Embryonic facial prominence (tissue), 1 donor: ENCODE data around the gene PCDHGB3.
"Not testable (repeated sequence)": the region's sequence is repeated elsewhere in the genome, so short reads cannot be mapped to it uniquely, and the experiment has no call there.

Source experiments
- DNase-seq: peaks from one replicate; pipeline ENCODE4 v3.0.0-alpha.2; 2016; ENCODE audit errors: extremely low spot score

Gene PCDHGB3

GRCh38 chr5:141369994-141370848 lies at the start of gene PCDHGB3:
Gene PCDHGB3, plus strand, starts transcription at chr5:141370242. Its CDS starts 153 bp downstream, at chr5:141370395.
- no peak for DNase-seq

GRCh38 chr5:141322261-141322660 lies 47.8 kb upstream of the PCDHGB3 start:
- no peak for DNase-seq

GRCh38 chr5:141326088-141326854 lies 43.8 kb upstream of the PCDHGB3 start:
- no peak for DNase-seq

DNA sequence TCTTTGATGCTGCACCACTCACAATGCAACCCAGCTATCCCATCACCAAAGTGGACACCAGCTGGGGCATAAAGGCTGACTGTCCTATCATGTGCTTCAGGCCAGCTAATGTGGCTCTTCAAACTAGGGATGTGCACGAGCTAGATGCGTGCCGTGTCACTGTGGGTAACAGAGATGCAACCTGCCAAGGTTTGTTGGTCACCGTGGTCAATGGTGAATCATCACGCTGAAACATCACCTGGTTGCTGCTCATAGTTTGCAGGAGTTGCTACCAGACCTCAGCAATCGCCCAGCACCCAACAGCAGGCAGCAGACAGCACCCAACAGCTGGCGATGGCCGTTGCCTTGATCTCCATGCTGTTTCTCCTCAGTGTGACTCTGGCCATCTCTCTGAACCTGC lies 41.8 kb upstream of the PCDHGB3 start:
- DNase-seq = no peak

- DNase-seq = no peak
These were observed 39.6 kb upstream of the PCDHGB3 start, which contains the start of gene PCDHGA1 for GRCh38 chr5:141330299-141331080. Gene PCDHGA1, plus strand, starts transcription at chr5:141330514.

GRCh38 chr5:141332571-141332970 lies 37.5 kb upstream of the PCDHGB3 start:
- not testable (repeated sequence) for DNase-seq

- DNase-seq = no peak
These were observed 31.3 kb upstream of the PCDHGB3 start, which contains the start of gene PCDHGA2 for GRCh38 chr5:141338538-141339306. Gene PCDHGA2, plus strand, starts transcription at chr5:141338760.

DNA sequence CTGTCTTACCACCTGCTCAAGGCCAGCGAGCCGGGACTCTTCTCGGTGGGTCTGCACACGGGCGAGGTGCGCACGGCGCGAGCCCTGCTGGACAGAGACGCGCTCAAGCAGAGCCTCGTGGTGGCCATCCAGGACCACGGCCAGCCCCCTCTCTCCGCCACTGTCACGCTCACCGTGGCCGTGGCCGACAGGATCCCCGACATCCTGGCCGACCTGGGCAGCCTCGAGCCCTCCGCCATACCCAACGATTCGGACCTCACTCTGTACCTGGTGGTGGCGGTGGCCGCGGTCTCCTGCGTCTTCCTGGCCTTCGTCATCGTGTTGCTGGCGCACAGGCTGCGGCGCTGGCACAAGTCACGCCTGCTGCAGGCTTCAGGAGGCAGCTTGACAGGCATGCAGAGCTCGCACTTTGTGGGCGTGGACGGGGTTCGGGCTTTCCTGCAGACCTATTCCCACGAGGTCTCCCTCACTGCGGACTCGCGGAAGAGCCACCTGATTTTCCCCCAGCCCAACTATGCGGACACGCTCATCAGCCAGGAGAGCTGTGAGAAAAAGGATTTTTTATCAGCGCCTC lies 29.2 kb upstream of the PCDHGB3 start:
- not testable (repeated sequence) for DNase-seq

DNA sequence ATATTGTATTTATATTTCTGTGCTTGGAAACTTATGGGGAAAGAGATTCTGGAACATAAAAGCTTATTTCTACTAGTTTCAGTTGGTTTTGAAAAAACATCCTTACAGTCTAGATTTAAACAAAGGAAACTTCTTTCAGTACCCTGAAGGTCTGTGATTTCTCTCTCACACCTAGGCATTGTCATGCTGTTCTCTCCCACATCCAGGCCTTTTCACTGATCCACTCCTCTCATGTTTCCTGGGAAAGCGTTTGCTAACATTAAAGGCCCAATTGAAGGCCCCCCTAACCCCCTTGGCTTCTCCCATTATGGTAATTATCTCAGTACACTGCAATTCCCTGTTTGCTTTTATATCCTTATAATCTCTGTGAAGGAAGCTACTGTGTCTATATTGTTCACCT lies 27.3 kb upstream of the PCDHGB3 start:
- DNase-seq = no peak

GRCh38 chr5:141343242-141343952 lies 26.6 kb upstream of the PCDHGB3 start, which contains the start of gene PCDHGA3:
Gene PCDHGA3, plus strand, starts transcription at chr5:141343829. Its CDS starts 205 bp downstream, at chr5:141344034.
- no peak for DNase-seq

- DNase-seq = no peak
These were observed 26.0 kb upstream of the PCDHGB3 start for GRCh38 chr5:141343953-141344463.

DNA sequence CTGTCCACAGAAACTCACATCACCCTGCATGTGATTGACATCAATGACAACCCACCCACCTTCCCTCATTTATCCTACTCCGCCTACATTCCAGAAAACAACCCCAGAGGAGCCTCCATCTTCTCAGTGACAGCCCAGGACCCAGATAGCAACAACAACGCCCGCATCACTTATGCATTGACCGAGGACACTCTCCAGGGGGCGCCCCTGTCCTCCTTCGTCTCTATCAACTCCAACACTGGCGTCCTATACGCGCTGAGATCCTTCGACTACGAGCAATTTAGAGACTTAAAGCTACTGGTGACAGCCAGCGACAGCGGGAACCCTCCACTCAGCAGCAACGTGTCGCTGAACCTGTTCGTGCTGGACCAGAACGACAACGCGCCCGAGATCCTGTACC lies 24.7 kb upstream of the PCDHGB3 start:
- DNase-seq = no peak

DNA sequence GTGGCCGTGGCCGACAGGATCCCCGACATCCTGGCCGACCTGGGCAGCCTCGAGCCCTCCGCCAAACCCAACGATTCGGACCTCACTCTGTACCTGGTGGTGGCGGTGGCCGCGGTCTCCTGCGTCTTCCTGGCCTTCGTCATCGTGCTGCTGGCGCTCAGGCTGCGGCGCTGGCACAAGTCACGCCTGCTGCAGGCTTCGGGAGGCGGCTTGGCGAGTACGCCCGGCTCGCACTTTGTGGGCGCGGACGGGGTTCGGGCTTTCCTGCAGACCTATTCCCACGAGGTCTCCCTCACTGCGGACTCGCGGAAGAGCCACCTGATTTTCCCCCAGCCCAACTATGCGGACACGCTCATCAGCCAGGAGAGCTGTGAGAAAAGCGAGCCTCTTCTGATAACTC lies 24.0 kb upstream of the PCDHGB3 start:
- DNase-seq = not testable (repeated sequence)

DNA sequence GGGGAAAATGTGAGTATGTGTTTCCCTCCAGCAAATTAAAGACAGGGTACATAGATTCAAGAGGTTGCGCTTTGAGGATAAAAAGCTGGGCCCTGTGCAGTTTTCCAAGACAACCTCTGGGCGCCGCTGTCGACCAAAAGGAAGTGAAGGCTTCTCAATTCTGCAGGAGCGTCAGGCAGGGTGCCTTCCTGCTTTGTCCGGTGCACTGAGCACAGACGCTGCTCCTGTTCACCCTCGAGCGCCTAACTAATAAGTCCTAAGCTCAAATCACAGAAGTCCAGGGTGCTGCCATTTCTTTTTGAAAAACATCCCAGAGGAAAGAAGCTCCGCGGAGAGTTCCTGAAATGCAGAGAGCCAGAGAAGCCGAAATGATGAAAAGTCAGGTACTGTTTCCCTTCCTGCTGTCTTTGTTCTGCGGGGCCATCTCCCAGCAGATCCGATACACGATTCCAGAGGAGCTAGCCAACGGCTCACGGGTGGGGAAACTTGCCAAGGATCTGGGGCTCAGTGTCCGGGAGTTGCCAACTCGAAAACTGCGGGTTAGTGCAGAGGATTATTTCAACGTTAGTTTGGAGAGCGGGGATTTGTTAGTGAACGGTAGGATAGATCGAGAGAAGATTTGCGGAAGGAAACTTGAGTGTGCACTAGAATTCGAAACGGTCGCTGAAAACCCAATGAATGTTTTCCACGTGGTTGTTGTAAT lies 20.0 kb upstream of the PCDHGB3 start, which contains the start of gene PCDHGB1:
PCDHGB1 (plus strand) TSS at position 183 of the 703 bp plus-strand sequence; CDS start at position 345, 162 bp downstream.
- DNase-seq = no peak

DNA sequence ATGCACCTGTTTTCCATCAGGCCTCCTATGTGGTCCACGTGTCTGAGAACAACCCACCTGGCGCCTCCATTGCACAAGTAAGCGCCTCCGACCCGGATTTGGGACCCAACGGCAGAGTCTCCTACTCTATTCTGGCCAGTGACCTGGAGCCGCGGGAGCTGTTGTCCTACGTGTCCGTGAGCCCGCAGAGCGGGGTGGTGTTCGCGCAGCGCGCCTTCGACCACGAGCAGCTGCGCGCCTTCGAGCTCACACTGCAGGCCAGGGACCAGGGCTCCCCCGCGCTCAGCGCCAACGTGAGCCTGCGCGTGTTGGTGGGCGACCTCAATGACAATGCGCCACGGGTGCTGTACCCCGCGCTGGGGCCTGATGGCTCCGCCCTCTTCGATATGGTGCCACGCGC lies 18.5 kb upstream of the PCDHGB3 start:
- DNase-seq = no peak

DNA sequence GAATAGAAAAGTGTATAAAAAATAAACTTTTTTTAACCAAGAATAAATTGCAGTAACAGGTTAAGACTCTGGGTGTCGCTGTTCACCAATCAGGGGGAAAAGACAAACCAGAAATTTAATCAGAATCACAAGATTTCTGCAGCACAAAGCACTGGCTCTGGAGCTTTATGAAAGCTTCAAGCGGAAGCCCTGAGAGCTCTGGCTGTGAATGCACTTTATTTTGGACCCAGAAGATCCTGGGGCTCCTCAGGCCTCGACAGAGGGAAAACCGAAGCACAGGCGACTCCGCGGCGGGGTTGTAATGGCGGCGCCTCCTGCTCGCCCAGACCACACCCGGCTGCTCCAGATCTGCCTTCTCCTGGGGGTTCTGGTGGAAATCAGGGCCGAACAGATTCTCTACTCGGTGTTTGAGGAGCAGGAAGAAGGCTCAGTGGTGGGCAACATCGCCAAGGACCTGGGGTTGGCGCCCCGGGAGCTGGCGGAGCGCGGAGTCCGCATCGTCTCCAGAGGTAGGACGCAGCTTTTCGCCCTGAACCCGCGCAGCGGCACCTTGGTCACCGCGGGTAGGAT lies 15.1 kb upstream of the PCDHGB3 start, which contains the start of gene PCDHGA4:
PCDHGA4 (plus strand) TSS at position 122 of the 570 bp plus-strand sequence; CDS start at position 209, 87 bp downstream.
- DNase-seq = no peak

DNA sequence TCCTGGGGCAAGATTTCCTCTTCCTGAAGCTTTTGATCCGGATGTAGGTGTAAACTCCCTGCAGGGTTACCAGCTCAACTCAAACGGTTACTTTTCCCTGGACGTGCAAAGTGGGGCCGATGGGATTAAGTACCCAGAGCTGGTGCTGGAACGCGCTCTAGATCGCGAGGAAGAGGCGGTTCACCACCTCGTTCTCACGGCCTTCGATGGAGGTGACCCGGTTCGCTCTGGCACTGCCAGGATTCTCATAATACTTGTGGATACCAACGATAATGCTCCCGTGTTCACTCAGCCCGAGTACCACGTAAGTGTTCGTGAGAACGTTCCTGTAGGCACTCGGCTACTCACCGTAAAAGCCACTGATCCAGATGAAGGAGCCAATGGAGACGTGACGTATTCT lies 14.4 kb upstream of the PCDHGB3 start:
- no peak for DNase-seq

GRCh38 chr5:141356133-141356532 lies 13.9 kb upstream of the PCDHGB3 start:
- DNase-seq = no peak
